Measurements from ENCODE around the gene NAT9.
A peak's percentile ranks its signal among the peaks of the same experiment; 100 is the strongest.

DNA sequence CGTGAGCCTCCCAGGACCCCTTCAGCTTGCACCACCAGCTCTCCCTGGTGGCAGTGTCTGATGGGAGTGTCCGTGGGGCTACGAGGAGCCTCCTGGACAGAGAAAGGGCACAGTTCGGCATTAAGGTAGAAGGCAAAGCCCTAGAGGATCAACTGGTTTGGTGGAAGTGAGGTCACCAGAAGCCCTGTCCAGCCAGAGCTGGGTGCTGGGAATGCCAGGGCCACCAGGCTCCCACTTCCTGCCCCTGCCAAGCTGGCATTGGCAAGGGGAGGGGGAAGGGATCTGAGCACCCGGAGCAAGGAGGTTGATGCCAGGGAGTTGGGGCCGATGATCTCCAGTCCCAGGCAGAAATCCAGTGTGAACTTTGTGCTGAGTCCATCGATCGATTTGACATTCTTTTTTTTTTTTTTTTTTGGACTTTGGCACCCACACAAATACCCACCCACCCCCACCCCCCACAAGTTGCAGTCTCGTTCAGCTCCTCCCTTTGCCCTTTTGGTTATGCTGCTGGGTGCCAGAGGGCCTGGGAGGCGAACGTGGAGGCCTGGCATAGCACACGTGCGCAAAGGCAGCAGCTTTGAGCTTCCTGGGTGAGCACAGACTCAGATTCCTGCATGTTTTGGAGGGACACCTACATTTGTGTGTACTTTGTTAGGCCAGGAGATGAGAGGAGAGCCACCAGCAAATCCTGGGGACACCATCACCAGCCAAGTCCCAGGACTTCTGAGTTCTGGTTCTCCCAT lies 25.6 kb downstream of the NAT9 start:
- TF ChIP-seq, protein P1, sequence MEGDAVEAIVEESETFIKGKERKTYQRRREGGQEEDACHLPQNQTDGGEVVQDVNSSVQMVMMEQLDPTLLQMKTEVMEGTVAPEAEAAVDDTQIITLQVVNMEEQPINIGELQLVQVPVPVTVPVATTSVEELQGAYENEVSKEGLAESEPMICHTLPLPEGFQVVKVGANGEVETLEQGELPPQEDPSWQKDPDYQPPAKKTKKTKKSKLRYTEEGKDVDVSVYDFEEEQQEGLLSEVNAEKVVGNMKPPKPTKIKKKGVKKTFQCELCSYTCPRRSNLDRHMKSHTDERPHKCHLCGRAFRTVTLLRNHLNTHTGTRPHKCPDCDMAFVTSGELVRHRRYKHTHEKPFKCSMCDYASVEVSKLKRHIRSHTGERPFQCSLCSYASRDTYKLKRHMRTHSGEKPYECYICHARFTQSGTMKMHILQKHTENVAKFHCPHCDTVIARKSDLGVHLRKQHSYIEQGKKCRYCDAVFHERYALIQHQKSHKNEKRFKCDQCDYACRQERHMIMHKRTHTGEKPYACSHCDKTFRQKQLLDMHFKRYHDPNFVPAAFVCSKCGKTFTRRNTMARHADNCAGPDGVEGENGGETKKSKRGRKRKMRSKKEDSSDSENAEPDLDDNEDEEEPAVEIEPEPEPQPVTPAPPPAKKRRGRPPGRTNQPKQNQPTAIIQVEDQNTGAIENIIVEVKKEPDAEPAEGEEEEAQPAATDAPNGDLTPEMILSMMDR (IDR thresholded peaks at IDR 0.05), result peak in 1 of 6 experiments; percentile 5
- peak; percentile 28 to 44 for TF ChIP-seq POLR2A (IDR thresholded peaks at IDR 0.05)
